ENCODE measurements around the gene ASB6.

ASB6 gene

DNA sequence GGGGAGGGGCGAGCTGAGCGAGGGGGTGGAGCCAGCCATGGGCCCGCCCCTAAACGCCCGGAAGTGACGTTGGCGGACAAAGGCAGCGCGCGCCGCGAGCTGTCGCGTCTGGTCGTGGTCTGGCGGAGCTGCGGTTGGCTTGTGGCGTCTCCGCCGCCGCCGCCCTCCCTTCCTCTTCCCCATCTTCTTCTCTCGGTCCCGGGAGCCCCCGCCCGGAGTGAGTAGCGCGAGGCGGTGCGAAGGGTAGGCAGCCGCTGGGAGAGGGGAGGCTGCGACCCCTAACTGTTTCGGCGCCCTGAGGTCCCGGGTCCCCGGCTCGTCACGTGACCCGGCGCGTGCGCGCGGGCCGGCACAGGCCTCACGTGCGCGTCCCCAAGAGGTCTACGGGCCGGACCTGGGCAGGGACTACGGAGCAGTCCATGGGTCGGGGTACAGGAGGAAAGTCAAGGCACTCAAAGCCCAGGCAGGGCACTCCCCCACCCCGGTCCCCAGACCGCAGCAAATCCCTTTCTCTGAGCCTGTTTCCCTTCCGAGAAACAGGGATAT lies 15.8 kb downstream of the ASB6 start, which contains the start of gene NTMT1:
Gene NTMT1, plus strand, starts transcription at position 85 of the 546 bp plus-strand sequence. CDS start 6,541 bp downstream, outside the sequence.
- DNase-seq (ENCODE audit: low read depth): no peak

GRCh38 chr9:129624947-129625346 lies 17.0 kb downstream of the ASB6 start:
- DNase-seq (ENCODE audit: low read depth): no peak

- DNase-seq (ENCODE audit: low read depth): no peak
These were observed 17.7 kb downstream of the ASB6 start for GRCh38 chr9:129624168-129624759.

DNA sequence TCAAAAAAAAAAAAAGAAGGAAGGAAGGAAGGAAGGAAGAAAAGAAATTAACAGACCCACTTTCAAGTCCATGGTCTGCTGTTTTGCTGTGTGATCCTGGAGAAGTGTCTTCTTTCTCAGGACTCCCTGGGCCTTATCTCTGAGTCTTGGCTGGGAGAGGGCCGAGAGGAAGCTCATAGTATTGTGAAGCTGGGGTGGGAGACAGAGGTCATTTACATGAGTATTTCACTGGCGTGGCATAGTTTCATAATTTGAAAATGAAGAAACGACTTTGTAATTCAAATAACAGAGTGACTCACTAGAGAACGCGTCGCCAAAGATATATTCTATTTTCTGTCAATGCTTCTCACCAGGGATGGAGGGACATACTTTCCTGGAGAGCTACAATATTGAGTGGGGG lies 18.6 kb downstream of the ASB6 start:
- no peak for DNase-seq (ENCODE audit: low read depth)

DNA sequence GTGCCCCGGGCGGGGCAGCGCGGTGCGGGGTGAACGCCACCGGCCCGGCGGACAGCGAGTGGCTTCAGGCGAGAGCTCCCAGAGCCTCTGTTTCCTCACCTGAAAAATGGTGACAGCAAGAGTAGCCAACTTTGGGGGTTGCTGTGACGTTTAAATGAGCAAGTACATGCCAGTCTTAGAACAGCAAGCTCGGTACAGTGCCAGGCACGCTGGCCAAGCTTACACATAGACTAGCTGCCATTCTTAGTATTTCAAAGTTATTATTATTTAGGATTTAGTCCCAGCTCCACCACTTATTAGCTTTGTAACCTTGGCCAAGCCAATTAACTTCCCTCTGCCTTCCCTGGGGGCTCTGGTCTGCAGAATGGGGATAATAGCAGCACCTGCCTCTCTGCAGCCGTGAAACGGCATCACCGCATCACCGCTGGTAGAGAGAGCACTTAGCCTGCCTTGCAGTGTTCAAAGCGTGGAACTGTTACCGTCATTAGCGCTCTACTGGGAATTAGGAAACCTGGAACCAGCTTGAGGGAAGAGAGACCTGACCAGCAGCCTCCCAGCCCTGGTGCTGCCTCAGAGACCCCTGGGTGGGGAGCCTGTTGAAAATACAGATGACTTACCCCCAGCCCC lies 21.2 kb downstream of the ASB6 start, which contains the start of gene C9orf50:
Gene C9orf50, minus strand, starts transcription at position 433 of the 627 bp plus-strand sequence. CDS start 527 bp downstream, outside the sequence.
- no peak for DNase-seq (ENCODE audit: low read depth)

- DNase-seq (ENCODE audit: low read depth): no peak
These were observed 21.9 kb downstream of the ASB6 start for GRCh38 chr9:129619787-129620668.

DNA sequence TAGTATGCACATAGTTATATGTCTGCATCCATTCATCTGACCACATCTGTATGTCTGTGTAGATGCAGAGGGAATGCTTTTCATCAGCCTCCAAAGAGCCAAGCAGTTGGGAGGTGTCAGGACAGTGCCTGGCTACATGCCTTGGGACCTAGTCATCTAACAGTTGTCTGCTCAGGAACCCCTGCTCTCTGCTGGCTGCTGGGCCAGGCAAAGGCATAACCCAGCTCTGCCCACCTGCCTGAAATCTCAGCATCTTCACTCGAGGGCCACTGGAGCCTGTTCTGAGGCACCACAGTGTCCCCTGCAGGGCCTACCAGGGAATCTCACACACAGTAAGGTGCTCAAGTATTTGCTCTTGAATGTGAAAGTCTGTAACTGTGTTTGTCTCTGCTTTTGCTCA lies 24.8 kb downstream of the ASB6 start:
- DNase-seq (ENCODE audit: low read depth): no peak

DNA sequence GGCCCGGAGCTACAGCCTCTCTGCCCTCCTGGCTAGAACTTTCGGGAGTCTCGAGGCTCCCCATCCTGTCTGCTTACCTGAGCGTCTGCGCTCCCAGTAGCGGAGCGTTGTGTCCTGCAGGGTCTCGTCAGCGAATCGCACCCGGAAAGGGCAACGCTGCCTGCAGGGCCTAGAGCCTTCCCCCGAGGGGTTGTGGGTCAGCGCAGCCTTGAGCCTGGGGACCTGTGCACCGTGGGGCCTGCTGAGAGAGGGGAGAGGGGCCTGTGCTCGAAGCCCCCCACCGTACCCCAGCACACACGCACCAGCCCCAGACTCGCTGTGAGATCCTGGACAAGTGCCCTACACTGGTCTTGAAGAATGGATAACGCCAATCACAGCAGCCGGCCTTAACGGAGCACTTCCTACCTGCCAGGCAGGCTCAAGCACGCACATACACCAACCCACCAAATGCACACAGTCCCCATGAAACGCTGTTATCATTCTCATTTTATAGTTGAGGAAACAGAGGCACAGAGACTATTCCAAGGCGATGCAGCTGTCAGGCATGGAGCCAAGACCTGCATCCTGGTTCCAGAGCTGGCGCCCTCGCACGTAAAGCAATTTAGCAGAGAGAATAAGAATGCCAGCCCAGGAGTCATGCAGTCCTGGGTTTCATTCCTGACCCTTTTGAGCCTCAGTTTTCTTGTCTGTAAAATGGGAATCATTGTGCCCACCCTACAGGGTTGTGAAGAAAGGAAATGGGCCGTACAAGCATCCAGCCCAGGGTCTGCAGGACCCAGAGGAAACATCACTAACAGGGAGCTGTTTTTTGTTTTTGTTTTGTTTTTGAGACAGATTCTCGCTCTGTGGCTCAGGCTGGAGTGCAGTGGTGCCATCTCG lies 26.3 kb downstream of the ASB6 start:
- no peak for DNase-seq (ENCODE audit: low read depth)

- DNase-seq (ENCODE audit: low read depth): no peak
These were observed 27.0 kb downstream of the ASB6 start for GRCh38 chr9:129614932-129615331.

- no peak for DNase-seq (ENCODE audit: low read depth)
These were observed 28.3 kb downstream of the ASB6 start for GRCh38 chr9:129613520-129614175.

DNA sequence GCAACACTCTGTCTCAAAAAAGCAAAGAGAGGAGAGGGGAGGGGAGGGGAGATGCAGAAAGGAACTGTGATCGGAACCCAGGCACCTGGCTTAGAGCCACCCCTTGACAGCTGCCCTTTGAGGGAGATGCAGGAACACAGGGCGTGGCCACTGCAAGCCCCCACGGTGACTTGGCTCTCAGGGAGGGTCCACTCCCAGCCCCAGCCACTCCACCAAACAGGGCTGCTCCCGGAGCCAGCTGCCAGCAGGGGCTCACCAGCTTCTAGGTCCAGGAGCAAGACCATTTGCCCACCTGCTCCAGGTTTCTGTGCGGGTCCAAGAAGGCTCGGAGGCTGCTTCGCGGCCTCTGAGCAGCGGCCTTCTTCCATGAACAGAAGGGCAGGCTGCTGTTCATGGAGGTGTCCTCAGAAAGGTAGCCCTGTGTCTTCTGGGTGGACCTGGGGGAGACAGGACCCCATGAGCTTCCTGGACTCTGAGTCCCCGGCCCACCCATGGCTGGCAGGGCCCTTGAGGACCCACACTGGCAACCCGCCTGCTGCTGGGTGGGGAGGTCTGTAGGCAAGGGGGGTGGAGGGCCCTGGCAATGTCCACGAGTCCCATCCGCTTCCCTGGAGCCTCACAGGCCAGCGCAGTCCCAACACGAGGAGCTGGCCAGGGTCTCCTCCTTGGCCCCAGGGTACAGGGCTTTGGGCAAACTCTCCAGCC lies 29.0 kb downstream of the ASB6 start:
- no peak for DNase-seq (ENCODE audit: low read depth)

DNA sequence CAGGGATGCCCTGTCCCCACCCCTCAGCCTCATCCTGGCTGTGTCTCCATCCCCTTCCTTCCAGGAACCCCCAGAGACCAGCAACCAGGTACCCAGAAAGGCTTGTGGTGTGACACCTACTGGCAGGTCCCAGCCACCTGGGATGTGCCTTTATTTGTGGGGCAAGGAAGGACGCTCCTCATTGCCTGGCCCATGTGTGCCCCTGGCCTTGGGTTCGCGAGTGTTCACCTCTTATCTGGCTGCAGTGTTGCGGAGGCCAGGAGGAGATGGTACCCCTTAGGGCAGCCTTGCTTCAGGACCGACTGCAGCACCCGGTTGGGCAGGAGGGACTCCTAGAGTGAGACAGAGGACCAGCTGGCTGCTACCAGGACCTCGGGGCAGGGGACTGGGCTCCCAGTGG lies 29.8 kb downstream of the ASB6 start:
- no peak for DNase-seq (ENCODE audit: low read depth)

- DNase-seq (ENCODE audit: low read depth): no peak
These were observed 30.6 kb downstream of the ASB6 start for GRCh38 chr9:129611307-129611800.

DNA sequence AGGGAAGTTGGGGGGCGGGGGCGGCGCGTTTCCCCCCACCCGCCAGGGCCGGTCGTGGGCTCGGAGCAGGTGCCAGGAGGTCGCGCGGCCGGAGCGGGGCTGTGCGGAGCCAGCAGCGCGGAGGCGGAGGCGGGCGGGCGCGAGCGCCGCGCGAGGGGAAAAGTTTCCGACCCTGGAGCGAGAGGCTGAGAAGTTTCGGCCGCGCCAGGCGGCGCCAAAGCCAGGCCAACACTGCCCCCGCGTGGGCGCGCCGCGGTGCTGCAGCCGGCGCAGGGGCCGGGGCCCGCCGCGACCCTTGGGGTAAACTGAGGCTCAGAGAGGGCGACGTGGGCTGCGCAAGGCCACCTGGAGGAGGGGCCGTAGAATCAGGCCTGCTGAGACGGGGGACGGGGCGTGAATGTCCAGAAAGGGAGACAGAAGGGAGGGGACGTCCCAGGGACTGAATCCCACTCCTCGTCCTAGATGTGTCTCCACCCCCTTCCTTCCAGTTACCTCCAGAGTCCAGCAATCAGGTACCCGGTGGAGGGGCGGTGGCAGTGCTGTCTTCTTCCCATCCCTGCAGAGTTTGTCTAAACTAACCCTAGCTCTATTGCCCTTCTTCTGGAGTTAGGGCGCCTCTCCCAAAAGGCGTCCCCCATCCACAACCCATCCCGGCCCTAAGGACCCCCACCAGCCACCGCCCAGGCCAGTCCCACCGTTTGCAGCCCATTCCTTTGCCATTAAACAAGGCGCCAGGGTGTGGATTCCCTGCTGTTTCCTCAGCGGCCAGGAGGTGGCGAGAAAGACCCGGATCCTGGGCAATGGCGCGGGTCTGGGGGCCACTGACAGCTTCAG lies 31.3 kb downstream of the ASB6 start:
- DNase-seq (ENCODE audit: low read depth): no peak

DNA sequence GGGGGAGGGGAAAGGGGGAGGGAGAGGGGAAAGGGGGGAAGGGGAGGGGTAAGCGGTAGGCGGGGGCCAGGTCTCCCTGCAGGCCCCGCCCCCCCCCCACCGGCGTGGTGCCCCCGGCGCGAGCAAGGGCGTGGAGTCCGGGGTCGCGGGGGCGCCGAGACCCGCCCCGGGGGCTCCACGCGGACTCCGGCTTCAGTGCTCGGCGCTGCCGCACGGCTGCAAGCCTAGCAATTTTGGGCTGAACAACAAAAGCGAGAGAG lies 31.8 kb downstream of the ASB6 start:
- no peak for DNase-seq (ENCODE audit: low read depth)

- DNase-seq (ENCODE audit: low read depth): no peak
These were observed 32.3 kb downstream of the ASB6 start for GRCh38 chr9:129609486-129610212.

GRCh38 chr9:129608561-129609481 lies 33.1 kb downstream of the ASB6 start:
- no peak for DNase-seq (ENCODE audit: low read depth)

DNA sequence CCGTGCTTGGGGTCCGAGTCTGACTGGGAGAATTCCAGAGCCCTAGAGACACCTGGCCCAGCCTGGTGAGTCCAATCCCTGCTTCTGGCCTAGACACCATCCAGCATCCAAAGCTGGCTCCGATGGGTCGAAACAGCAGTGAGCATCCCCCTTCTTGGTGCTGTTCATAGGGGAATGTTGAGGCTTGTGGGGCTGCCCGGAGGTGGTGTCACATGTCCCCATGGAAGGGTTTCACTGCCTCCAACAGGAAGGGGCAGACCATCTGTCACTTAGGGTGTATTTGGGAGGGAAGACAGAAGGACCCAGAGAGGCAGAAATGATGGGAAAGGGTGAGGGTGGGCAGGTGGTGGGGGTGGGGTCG lies 34.9 kb downstream of the ASB6 start:
- no peak for DNase-seq (ENCODE audit: low read depth)
